GM19372 (cell line): ENCODE data around the gene CD151.

ENCODE experiments used
- ATAC-seq: cut with Tn5 transposase; IDR thresholded peaks from one replicate; pipeline ENCODE4 v1.9.1; 2021; ENCODE audit warnings: mild to moderate bottlenecking, low read depth, moderate library complexity; ENCODE audit not compliant: unreplicated experiment

Gene CD151

GRCh38 chr11:796565-797295, 36.0 kb upstream of the CD151 start:
- ATAC-seq, result no peak

GRCh38 chr11:797296-798092, 35.3 kb upstream of the CD151 start:
- peak; percentile 41 for ATAC-seq

- ATAC-seq, result peak; percentile 62
Measured at GRCh38 chr11:798093-798713, 34.5 kb upstream of the CD151 start, which contains the start of gene SLC25A22. Gene SLC25A22, minus strand, starts transcription at chr11:798281. Its CDS starts 3,275 bp downstream, at chr11:795006.

DNA sequence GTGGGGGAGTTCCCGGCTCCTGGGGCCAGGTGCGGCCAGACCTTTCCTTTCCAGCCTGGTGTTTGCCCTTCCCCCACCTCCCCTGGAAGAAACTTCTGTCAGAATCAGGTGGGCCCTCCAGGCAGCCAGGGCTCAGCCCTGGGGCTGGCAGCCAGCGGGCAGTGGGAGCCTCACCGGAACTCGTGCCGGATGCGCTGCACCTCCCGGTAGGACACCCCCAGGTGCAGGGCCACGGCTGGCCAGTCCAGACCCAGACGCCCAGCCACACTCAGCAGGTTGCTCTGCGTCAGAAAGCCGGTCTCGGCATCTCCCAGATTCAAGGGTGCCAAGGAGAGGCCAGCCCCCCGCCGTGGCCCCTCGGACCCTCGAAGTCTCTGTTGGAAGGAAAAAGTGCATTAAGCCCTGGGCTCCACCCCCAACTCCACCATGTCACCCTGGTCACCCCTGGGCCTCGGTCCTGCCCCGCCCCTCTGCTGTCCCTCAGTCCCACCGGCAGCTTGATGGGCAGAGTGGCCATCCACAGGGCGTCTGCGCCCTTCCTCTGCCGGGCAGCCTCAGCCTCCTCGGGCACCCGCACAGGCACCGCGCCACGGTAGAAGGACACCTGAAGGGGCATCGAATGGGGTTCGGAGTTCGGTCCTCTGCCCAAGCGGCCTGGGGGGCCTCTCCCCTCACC, 33.0 kb upstream of the CD151 start:
- no peak for ATAC-seq

DNA sequence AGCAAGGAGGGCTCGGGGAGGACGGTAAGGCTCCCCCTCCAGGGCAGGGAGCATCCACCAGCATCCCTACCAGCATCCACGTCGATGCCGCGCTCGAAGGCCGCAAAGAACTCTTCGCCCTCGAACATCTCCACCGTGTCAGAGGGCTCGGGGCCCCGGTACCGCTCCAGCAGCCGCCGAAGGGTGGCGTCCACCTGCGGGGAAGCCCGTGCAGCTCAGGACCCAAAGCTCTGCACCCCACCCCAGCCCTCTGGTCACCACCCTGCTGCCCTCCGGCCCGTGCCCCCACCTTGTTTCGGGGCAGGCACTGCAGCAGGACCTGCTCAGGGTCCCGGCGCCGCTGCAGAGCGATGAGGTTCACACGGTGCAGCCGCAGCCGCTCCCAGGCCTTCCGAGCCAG, 32.3 kb upstream of the CD151 start:
- ATAC-seq, result no peak

DNA sequence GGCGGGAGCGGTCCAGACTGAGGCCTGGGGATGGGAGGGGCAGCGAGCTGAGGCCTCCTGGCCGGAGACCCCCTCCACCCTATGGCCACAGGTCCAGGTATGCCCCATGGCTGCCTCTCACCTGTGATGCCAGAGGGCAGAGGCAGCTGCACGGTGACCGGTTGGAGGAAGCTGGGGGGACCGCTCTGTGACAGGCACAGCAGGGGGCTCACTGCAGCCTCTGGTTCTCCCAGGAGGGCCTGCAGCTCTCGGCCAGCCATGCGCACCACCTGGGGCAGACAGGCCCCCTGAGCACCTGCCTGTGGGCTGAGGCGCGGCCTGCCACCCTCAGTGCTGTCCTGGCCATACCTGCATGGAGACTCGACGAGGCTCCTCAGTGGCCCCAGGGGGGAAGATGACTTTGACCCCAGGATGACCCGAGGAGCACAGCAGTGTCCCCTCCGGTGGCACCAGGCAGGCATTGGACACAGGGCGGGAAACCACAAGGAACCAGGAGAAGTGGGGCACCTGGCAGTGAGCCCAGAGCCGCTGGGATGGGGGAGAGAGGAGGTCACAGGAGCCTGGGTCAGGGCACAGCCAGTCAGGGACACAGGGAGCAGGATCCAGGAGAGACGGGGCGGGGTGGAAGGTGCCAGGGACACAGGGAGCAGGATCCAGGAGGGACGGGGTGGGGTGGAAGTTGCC, 31.5 kb upstream of the CD151 start:
- no peak for ATAC-seq

- no peak for ATAC-seq
Measured at GRCh38 chr11:802018-802617, 30.6 kb upstream of the CD151 start.

- ATAC-seq, result no peak
Measured at GRCh38 chr11:802693-803466, 29.9 kb upstream of the CD151 start.

DNA sequence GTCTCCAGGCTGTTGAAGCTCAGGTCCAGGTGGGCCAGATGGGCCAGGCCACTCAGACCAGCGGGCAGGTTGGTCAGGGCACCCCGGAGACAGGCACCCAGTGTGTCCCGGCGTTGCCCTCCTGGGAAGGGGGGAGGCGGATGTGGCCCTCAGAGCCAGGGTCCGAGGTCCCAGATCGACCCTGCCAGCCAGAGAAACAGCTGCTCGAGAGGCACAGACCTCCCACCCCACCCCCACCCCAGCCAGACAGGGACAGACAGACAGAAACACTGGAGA, 29.3 kb upstream of the CD151 start:
- no peak for ATAC-seq

DNA sequence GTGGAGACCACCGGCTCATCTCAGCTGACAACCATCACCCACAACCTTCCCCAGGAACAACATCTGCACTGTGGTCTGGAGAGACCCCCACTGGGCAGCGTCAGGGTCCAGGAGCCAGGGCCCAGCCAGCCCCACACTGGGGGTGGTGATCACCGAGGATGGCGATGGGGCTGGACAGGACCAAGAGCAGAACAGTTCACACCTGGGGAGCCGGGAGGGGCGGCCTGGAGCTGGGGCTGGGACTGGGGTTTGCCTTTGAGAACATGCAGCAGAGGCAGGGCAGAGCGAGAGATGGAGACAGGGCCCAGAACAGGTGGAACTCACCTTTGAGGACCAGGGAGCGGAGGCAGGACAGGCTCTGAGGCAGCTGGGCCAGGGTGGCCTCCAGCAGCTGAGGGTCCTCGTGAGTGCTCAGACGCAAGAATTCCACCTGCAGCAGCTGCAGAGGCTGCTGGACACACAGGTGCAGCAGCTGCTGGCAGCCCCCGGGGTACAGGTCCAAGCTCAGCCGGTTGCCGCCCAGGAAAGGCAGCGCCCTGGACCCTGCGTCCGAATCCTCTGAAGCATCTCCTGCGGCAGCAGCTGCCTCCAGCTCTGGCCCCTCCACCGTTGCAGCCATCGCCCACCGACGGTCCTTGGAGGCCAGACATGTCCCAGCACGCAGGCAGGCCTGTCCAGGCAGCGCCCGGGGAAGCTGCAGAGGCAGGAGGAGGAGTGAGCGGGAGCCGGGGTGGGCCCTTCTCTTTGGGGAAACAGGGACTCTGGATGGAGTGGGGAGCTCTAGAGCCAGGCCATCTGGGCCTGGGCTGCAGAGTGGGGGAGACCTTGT, 28.8 kb upstream of the CD151 start:
- ATAC-seq, result no peak

GRCh38 chr11:804599-804964, 28.2 kb upstream of the CD151 start:
- ATAC-seq, result no peak

DNA sequence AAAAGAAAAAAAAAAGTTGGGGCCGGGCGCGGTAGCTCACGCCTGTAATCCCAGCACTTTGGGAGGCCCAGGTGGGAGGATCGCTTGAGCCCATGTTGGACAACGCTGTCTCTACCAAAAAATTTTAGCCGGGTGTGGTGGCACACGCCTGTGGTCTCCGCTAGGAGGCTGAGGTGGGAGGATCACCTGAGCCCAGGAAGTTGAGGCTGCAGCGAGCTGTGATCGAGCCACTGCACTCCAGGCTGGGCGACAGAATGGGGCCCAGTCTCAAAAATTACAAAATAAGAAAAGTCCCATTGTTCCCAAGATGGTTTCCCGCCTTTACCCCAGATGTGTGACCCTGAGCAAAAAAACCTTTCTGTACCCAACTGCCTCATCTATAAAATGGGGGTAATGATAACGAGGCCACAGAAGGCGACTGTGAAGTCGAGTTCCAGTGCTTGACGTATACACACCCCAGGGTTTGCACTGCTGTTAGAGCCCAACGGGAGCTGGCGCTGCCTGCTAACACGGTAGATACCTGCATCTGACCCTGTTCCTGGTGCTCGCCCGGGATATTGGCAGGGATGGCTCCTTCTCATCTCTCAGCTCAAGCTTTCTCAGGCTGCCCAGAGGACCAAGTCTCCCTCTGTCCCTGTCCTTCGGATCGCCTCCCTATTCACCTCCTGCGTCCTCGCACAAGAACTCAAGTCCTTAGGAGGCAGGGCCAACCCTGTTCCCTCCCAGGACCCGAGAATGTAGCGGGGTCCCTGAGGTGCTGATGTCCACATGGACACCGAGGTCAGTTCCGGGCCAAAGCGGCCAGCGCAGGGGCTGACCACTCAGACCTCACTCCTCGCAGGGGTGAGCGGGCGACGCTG, 24.1 kb upstream of the CD151 start:
- ATAC-seq, result no peak

GRCh38 chr11:809287-810039, 23.3 kb upstream of the CD151 start, which contains the start of gene RPLP2:
Gene RPLP2, plus strand, starts transcription at chr11:809967. Its CDS starts 268 bp downstream, at chr11:810235.
- ATAC-seq, result peak; percentile 63

DNA sequence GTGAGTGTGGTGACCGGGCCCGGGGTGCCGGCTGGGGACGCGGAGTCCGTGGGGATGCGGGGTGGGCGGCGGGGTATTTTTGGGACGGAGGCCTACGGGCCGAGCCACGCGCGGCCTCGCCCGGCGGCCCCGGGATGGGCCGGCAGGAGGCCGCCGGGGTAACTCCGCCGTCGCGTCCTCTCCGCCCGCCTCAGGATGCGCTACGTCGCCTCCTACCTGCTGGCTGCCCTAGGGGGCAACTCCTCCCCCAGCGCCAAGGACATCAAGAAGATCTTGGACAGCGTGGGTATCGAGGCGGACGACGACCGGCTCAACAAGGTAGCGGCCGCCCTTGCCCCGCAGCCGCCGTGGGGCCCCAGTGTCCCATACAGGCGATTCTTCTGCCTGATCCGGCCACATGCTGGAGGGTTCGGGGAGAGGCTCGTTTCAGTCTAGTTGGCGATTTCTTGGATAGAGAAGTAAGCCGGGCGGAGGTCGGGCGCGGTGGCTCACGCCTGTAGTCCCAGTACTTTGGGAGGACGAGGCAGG, 22.6 kb upstream of the CD151 start:
- peak; percentile 1 for ATAC-seq

DNA sequence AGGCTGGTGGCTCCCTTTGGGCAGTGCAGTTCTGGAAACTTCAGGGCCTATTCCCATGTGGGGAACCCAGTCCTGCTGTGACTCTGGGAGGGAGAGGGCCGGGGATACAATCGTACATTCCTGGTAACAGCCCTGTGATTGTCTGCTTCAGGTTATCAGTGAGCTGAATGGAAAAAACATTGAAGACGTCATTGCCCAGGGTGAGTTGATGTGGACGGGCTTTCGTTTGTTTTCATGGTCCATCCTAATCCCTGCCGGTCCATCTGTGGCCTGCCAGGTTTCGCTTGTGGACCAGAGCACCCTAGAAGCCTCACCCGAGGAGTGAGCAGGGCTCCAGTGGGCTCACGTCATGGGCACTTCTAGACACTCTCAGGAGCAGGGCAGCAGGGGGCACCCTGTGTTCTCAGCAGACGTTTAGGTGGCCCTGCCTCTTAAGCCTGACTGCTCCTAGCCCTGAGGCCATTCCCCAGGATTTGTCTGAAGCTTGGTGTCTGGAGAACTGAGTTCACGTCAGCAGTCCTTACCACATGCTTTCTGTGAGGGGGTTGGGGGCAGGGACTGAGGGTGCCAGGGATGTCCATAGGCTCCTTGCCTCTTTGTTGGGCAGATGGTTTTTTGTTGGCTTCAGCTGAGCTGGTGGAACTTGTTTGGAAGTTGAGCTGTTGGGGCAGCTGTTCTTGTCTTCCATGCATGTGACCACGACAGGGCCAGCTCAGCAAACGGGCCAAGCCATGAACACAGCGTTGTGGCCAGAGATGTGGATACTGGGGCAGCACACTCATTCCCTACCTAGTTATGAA, 21.1 kb upstream of the CD151 start:
- ATAC-seq, result no peak

DNA sequence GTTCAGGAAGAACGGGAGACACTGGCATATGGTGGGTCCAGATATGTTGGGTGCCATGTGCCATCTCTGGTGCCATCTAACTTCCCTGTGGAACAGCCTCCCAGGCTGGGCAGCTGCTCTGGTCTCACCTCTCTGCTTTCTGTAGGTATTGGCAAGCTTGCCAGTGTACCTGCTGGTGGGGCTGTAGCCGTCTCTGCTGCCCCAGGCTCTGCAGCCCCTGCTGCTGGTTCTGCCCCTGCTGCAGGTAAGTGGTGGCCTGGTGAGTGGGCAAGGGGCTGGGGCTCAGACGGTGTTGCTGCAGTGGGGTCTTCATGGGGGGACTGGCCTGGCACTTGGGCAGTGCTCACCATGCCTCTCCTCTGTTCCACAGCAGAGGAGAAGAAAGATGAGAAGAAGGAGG, 20.4 kb upstream of the CD151 start:
- no peak for ATAC-seq
